ENCODE data around the gene RNF227.
"Not testable (repeated sequence)": the region's sequence is repeated elsewhere in the genome, so short reads cannot be mapped to it uniquely, and the experiment has no call there.

RNF227 gene

GRCh38 chr17:7880076-7880868 is 35.8 kb downstream of the RNF227 start:
- Mint-ChIP-seq H3K36me3 (ENCODE audit: low read depth) (no peaks in the 10 kb centered on the region), H3K9me3 (no peaks in the 10 kb centered on the region), H3K27ac (no peak overlapping the region), H3K4me3 (no peak overlapping the region), H3K27me3 (no peaks in the 10 kb centered on the region), H3K4me1 (ENCODE audit: low read depth) (peaks cover 13% of the 10 kb centered on the region)
- intact Hi-C loops (cut with micrococcal nuclease): no loop called here

GRCh38 chr17:7878234-7878633 is 37.9 kb downstream of the RNF227 start:
- intact Hi-C loops (cut with micrococcal nuclease): no loop called here
- Mint-ChIP-seq H3K4me3 (no peak overlapping the region), H3K27ac (no peak overlapping the region), H3K9me3 (no peaks in the 10 kb centered on the region), H3K36me3 (ENCODE audit: low read depth) (no peaks in the 10 kb centered on the region), H3K4me1 (ENCODE audit: low read depth) (peaks cover 26% of the 10 kb centered on the region), H3K27me3 (no peaks in the 10 kb centered on the region)

GRCh38 chr17:7875804-7876370 is 40.2 kb downstream of the RNF227 start:
- intact Hi-C loops (cut with micrococcal nuclease): no loop called here
- H3K27ac Mint-ChIP-seq: no peak overlapping the region
- H3K27me3 Mint-ChIP-seq: no peaks in the 10 kb centered on the region
- no peaks in the 10 kb centered on the region for H3K9me3 Mint-ChIP-seq
- H3K4me1 Mint-ChIP-seq (ENCODE audit: low read depth): peaks cover 42% of the 10 kb centered on the region
- no peaks in the 10 kb centered on the region for H3K36me3 Mint-ChIP-seq (ENCODE audit: low read depth)
- no peak overlapping the region for H3K4me3 Mint-ChIP-seq

GRCh38 chr17:7873051-7873450 is 43.0 kb downstream of the RNF227 start:
- Mint-ChIP-seq H3K9me3 (no peaks in the 10 kb centered on the region), H3K4me3 (no peak overlapping the region), H3K27me3 (no peaks in the 10 kb centered on the region), H3K4me1 (ENCODE audit: low read depth) (peaks cover 50% of the 10 kb centered on the region), H3K27ac (peak overlapping the region; percentile 4), H3K36me3 (ENCODE audit: low read depth) (no peaks in the 10 kb centered on the region)
- intact Hi-C loops (cut with micrococcal nuclease): no loop called here

- Mint-ChIP-seq H3K36me3 (ENCODE audit: low read depth) (no peaks in the 10 kb centered on the region), H3K4me1 (ENCODE audit: low read depth) (peaks cover 29% of the 10 kb centered on the region), H3K4me3 (no peak overlapping the region), H3K27me3 (no peaks in the 10 kb centered on the region), H3K9me3 (no peaks in the 10 kb centered on the region), H3K27ac (peak overlapping the region; percentile 59)
- intact Hi-C loops (cut with micrococcal nuclease): no loop called here
These were observed 48.2 kb downstream of the RNF227 start for GRCh38 chr17:7867881-7868329.

- Mint-ChIP-seq H3K4me1 (ENCODE audit: low read depth) (peaks cover 29% of the 10 kb centered on the region), H3K27ac (no peak overlapping the region), H3K36me3 (ENCODE audit: low read depth) (no peaks in the 10 kb centered on the region), H3K9me3 (no peaks in the 10 kb centered on the region), H3K4me3 (no peak overlapping the region), H3K27me3 (no peaks in the 10 kb centered on the region)
- intact Hi-C loops (cut with micrococcal nuclease): loop anchor here (5.0 kb wide), 1 partner anchor 127 kb away; no protein-coding TSS in a partner anchor
These were observed 51.0 kb downstream of the RNF227 start for GRCh38 chr17:7864995-7865650.

- H3K27ac Mint-ChIP-seq; H3K27me3 Mint-ChIP-seq; H3K9me3 Mint-ChIP-seq; H3K36me3 Mint-ChIP-seq (ENCODE audit: low read depth); H3K4me3 Mint-ChIP-seq: not testable (repeated sequence)
- intact Hi-C loops (cut with micrococcal nuclease): loop anchor here (5.0 kb wide), 1 partner anchor 128 kb away; no protein-coding TSS in a partner anchor
- peaks cover 29% of the 10 kb centered on the region for H3K4me1 Mint-ChIP-seq (ENCODE audit: low read depth)
These were observed 51.7 kb downstream of the RNF227 start for GRCh38 chr17:7864384-7864783.
